OCI-LY3 (cell line): ENCODE measurements around the gene CTNNA3.

Source experiments
- H2AFZ ChIP-seq: fragments of 200-600, 300-600 bp; shearing (Covaris generic); 2 replicates; pipeline ENCODE4 v1.6.0; 2014; ENCODE audit warnings: antibody characterized with exemption, low read depth, low read length
- H3K27ac ChIP-seq: fragments of 200-600, 300-600 bp; sonication (generic); 2 replicates; pipeline ENCODE4 v1.5.1; 2014; ENCODE audit warnings: mild to moderate bottlenecking, low read length, moderate library complexity, mixed read lengths
- H3K27me3 ChIP-seq: fragments of 200-600, 300-600 bp; sonication (generic); 2 replicates; pipeline ENCODE4 v1.6.1; 2014; ENCODE audit warnings: low read depth, low read length, mixed read lengths
- H3K36me3 ChIP-seq: fragments of 200-600, 300-600 bp; sonication (generic); replicated peaks from 2 replicates; pipeline ENCODE3; 2014; ENCODE audit warnings: low read depth, low read length, mixed read lengths
- H3K4me1 ChIP-seq: fragments of 300-600, 200-600 bp; sonication (generic); 2 replicates; pipeline ENCODE4 v1.6.1; 2014; ENCODE audit warnings: low read length, mixed read lengths
- H3K4me2 ChIP-seq: fragments of 200-600, 300-600 bp; sonication (generic); 2 replicates; pipeline ENCODE4 v1.6.1; 2014; ENCODE audit warnings: low read length, mixed read lengths
- H3K4me3 ChIP-seq: fragments of 300-600, 200-600 bp; sonication (generic); 2 replicates; pipeline ENCODE4 v1.5.1; 2014; ENCODE audit warnings: antibody characterized with exemption, mild to moderate bottlenecking, low read length, moderate library complexity
- H3K79me2 ChIP-seq: fragments of 300-600, 200-600 bp; shearing (Covaris generic); 2 replicates; pipeline ENCODE4 v1.6.1; 2014; ENCODE audit warnings: mild to moderate bottlenecking, low read length, mixed read lengths
- H3K9ac ChIP-seq: fragments of 300-600, 200-600 bp; shearing (Covaris generic); 2 replicates; pipeline ENCODE4 v1.6.0; 2014; ENCODE audit warnings: mild to moderate bottlenecking, low read length, moderate library complexity
- H3K9me3 ChIP-seq: fragments of 200-600, 300-600 bp; shearing (Covaris generic); 2 replicates; pipeline ENCODE4 v1.6.1; 2014; ENCODE audit warnings: low read length, mixed read lengths; ENCODE audit not compliant: insufficient read depth
- H4K20me1 ChIP-seq: fragments of 200-600, 300-600 bp; sonication (generic); 2 replicates; pipeline ENCODE4 v1.6.1; 2016; ENCODE audit warnings: low read length, mixed read lengths; ENCODE audit not compliant: insufficient read depth
- EZH2phosphoT487 ChIP-seq: fragments of 200-600 bp; shearing (Covaris generic); IDR thresholded peaks from 2 replicates; pipeline ENCODE4 v1.6.1; 2018; ENCODE audit warnings: antibody characterized with exemption, mixed run types, low read depth
- TF ChIP-seq, protein P1 (sequence below): fragments of 200-600, 300-600 bp; sonication (generic); IDR thresholded peaks from 2 replicates; pipeline ENCODE4 v1.5.1; 2014; ENCODE audit warnings: antibody characterized with exemption, low read length, low read depth

Gene CTNNA3

GRCh38 chr10:66301078-66301477 is 1394.9 kb downstream of the CTNNA3 start:
- Histone ChIP-seq H3K4me3 (no peak overlapping the region), H3K27me3 (no peaks in the 10 kb centered on the region), H4K20me1 (no peaks in the 10 kb centered on the region), H3K4me2 (no peak overlapping the region), H3K79me2 (no peaks in the 10 kb centered on the region), H3K36me3 (no peaks in the 10 kb centered on the region), H2AFZ (no peak overlapping the region), H3K27ac (no peak overlapping the region), H3K9ac (no peak overlapping the region), H3K4me1 (no peaks in the 10 kb centered on the region), H3K9me3 (no peaks in the 10 kb centered on the region)
- TF ChIP-seq EZH2phosphoT487 = no peak
- TF ChIP-seq, protein P1, sequence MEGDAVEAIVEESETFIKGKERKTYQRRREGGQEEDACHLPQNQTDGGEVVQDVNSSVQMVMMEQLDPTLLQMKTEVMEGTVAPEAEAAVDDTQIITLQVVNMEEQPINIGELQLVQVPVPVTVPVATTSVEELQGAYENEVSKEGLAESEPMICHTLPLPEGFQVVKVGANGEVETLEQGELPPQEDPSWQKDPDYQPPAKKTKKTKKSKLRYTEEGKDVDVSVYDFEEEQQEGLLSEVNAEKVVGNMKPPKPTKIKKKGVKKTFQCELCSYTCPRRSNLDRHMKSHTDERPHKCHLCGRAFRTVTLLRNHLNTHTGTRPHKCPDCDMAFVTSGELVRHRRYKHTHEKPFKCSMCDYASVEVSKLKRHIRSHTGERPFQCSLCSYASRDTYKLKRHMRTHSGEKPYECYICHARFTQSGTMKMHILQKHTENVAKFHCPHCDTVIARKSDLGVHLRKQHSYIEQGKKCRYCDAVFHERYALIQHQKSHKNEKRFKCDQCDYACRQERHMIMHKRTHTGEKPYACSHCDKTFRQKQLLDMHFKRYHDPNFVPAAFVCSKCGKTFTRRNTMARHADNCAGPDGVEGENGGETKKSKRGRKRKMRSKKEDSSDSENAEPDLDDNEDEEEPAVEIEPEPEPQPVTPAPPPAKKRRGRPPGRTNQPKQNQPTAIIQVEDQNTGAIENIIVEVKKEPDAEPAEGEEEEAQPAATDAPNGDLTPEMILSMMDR = no peak

DNA sequence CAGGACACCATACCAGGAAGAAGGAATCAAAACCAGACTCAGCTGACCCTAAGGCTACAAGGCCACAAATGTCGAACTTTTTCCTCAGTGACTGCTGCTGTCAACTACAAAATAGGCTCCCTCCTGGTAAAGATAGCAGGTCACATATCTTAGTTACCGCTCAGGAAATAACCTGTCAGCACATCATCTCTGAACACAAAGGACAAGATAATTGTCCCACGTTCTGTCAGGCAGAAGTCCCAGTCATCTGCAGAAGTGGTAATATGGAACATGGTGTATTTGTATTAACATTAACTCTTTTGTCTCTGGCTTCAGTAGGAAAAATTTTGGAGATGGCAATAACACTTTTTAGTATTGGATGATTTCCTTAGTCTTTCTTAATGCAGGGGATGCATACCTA is 1400.4 kb downstream of the CTNNA3 start:
- H2AFZ ChIP-seq = no peak overlapping the region
- no peaks in the 10 kb centered on the region for H3K9me3 ChIP-seq
- no peaks in the 10 kb centered on the region for H3K27me3 ChIP-seq
- no peaks in the 10 kb centered on the region for H3K4me1 ChIP-seq
- TF ChIP-seq, protein P1 = no peak
- TF ChIP-seq EZH2phosphoT487 = no peak
- no peak overlapping the region for H3K4me2 ChIP-seq
- no peaks in the 10 kb centered on the region for H4K20me1 ChIP-seq
- H3K4me3 ChIP-seq = no peak overlapping the region
- no peaks in the 10 kb centered on the region for H3K36me3 ChIP-seq
- H3K9ac ChIP-seq = no peak overlapping the region
- no peak overlapping the region for H3K27ac ChIP-seq
- no peaks in the 10 kb centered on the region for H3K79me2 ChIP-seq

DNA sequence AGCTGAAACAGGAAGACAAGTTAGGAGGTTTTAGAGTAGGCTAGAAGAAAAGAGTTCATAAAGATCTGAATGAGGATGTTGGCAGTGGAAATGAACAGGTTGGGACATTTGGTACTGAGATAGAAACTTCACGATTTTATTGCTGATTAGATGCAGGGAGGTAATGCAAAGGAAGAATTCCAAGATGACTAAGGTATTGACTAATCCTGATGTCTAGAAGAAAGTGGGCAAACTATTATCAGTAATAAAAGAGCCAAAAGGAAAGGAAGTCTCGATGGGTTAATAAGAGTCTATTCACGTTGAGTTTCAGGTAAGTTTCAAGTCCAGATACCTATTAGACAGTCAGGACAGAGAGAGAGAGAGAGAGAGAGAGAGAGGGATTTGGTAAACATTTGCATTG is 1401.5 kb downstream of the CTNNA3 start:
- TF ChIP-seq, protein P1 = no peak
- no peak for TF ChIP-seq EZH2phosphoT487
- Histone ChIP-seq H3K27me3 (no peaks in the 10 kb centered on the region), H3K4me1 (no peaks in the 10 kb centered on the region), H3K27ac (no peak overlapping the region), H3K9me3 (no peaks in the 10 kb centered on the region), H3K9ac (no peak overlapping the region), H3K79me2 (no peaks in the 10 kb centered on the region), H3K4me2 (no peak overlapping the region), H4K20me1 (no peaks in the 10 kb centered on the region), H3K36me3 (no peaks in the 10 kb centered on the region), H2AFZ (no peak overlapping the region), H3K4me3 (no peak overlapping the region)

GRCh38 chr10:66292922-66293321 is 1403.1 kb downstream of the CTNNA3 start:
- Histone ChIP-seq H3K36me3 (no peaks in the 10 kb centered on the region), H3K79me2 (no peaks in the 10 kb centered on the region)
- no peak for TF ChIP-seq EZH2phosphoT487
- TF ChIP-seq, protein P1 = no peak

More at GRCh38 chr10:66292922-66293321, 1403.1 kb downstream of the CTNNA3 start:
- no peaks in the 10 kb centered on the region for H3K4me1 ChIP-seq
- H3K9me3 ChIP-seq = no peaks in the 10 kb centered on the region
- H4K20me1 ChIP-seq = no peaks in the 10 kb centered on the region
- no peak overlapping the region for H3K4me3 ChIP-seq
- H3K27ac ChIP-seq = no peak overlapping the region
- H2AFZ ChIP-seq = no peak overlapping the region
- no peak overlapping the region for H3K9ac ChIP-seq
- H3K4me2 ChIP-seq = no peak overlapping the region
- H3K27me3 ChIP-seq = no peaks in the 10 kb centered on the region
